Hematopoietic multipotent progenitor cell treated with erythropoietin and hydrocortisone succinate and interleukin-3 and kit ligand, for 6 days (in vitro differentiated cells): ENCODE measurements around the gene LPAR2.
"Not testable (repeated sequence)": the region's sequence is repeated elsewhere in the genome, so short reads cannot be mapped to it uniquely, and the experiment has no call there.

Experiments
- DNase-seq: peaks from one replicate; pipeline ENCODE4 v3.0.0-alpha.2; 2015

Gene LPAR2

DNA sequence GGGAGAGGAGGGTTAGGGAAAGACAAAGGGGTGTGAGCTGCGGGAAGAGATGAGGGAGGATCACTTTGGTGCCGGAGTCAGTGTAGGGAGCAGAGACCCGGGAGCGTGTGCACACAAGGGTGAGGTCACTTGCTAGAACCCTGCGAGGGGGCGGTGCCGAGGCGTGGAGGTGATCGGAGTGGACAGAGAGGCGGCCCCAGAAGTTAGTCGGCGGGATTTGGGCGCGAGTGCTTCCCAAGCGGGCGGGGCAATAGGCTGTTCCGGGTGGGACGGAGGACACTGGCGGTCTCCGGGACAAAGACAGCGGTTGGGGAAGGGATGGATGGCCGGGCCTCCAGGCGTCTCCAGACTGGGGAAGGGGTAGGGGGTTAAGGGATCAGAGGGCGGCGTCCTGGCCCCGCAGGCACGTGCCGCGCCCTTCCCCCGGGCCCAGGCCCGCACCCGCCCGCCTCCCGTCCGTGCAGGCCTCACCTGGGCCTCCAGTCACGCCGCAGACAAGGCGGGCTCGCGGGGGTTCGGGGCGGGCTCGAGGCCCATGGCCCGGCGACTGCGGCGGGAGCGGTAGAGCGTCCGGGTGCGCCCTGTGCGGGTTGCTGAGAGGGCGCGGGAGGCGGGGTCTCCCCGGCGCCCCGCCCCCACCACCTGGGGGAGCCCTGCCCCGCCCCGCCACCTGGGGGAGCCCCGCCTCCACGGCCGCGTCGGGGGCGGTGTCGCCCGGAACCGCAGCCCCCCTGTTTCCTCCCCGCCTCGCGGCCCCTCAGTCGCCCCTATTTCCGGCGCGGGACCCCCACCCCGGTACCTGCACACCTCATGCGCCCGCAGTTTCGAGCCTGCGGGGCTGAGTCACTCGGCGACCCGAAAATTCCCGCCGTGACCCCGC, at the start of gene LPAR2:
Gene LPAR2 (minus strand): TSS at position 600 of the 880 bp plus-strand sequence. CDS start 945 bp downstream, outside the sequence.
- peak; percentile 35 for DNase-seq

DNA sequence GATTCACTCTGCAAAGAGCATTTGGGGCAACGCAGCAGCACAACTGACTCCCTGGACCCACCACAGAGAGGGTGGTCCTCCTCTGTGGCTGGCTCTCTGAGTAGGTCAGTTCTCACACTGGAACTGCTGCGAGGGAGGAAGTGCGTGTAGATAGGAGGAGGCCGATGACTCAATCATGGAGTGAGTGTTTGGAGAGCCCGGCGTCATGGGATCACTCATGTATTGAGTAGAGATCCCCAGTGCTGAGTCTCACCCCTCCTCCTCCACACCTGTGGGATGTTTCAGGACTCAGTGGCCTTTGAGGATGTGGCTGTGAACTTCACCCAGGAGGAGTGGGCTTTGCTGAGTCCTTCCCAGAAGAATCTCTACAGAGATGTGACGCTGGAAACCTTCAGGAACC, 49.6 kb upstream of the LPAR2 start:
- no peak for DNase-seq

DNA sequence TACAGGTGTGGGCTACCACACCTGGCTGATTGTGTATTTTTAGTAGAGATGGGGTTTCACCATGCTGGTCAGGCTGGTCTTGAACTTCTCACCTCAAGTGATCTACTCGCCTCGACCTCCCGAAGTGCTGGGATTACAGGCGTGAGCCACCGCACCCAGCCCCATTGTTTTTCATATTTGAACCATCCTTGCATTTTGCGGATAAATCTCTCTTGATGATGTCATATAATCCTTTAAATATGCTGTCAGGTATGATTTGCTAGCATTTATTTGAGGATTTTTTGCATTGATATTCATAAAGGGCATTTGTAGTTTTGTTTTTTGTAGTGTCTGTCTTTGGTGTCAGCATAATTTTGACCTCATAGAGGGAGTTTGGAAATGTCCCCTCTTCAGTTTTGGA, 46.3 kb upstream of the LPAR2 start:
- DNase-seq, result no peak

DNA sequence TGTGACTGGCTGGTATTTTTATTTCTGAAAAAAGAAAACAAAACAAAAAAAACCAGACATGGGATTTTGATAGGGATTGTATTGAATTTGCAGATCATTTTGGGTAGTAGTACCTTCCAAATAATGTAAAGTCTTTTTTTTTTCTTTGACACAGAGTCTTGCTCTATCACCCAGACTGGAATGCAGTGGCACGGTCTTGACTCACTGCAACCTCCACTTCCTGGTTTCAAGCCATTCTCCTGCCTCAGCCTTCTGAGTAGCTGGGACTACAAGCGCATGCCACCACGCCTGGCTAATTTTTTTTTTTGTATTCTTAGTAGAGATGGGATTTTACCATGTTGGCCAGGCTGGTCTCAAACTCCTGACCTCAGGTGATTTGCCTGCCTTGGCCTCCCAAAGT, 44.8 kb upstream of the LPAR2 start:
- DNase-seq, result no peak

DNA sequence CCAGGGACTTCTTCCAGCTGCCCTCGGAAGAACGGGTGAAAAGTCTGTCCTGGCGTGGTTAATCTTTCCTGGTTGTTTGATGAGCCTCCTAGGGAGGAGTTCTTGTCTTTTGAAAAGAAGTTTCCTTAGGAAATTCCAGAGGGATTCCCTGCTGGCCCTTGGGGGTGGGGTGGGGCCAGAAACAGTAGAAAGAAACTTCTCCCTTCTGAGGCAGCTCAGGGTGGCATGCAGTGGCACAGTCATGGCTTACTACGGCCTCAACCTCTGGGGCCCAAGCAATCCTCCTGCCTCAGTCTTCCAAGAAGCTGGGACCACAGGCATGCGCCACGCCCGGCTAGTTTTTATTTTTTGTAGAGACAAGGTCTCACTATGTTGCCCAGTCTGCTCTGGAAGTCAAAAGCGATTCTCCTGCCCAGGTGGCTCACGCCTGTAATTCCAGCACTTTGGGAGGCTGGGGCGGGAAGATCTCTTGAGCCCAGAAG, 42.1 kb upstream of the LPAR2 start:
- no peak for DNase-seq

DNA sequence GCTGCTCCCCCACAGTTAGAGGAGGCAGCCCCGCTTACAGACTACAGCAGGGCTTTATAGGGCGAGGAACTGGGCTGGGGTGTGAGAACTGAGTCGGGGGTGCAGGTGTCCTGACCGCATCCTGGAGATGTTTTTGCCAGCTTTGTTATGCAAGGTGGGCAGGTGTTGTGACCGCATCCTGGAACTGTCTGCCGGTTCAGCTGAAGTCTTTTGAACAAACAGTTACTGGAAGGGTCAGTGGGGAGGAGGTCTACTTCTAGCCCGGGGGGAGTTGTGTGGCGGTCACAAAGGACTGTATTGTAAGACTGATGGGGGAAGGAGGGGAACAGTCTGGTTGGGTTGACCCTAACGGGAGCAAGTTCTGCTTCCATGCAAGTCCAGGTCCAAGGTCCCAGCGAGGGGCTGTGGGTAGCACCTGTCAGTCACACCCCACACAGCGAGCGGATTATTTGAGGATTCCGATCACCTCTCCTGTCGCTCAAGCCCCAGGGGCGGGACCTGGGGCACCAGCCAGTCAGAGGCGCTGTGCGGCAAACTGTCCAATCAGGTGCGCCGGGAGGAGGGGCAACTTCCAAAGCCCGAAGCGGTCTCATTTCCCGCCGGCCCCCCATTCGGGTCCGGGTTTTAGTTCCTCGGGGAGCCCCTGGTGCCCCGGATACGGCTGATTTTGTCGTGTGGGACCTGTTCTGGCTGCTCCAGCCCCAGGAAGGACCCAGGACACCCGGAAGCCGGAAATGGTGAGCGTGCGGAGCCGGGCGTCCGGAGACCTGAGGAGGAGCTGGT, 40.4 kb upstream of the LPAR2 start, which contains the start of gene ZNF101:
Gene ZNF101 (plus strand): TSS at position 610 of the 783 bp plus-strand sequence. CDS start 125 bp downstream, at position 735.
- DNase-seq, result peak; percentile 99

DNA sequence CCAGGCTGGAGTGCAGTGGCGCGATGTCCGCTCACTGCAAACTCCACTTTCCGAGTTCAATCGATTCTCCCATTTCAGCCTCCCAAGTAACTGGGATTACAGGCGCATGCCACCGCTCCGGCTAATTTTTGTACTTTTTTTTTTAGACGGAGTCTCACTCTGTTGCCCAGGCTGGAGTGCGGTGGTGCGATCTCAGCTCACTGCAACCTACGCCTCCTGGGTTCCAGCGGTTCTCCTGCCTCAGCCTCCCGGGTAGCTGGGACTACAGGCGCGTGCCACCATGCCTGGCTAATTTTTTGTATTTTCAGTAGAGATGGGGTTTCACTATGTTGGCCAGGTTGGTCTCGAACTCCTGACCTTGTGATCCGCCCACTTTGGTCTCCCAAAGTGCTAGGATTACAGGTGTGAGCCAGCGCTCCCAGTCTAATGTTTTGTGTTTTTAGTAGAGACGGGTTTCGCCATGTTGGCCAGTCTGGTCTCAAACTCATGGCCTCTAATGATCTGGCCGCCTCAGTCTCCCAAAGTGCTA, 37.5 kb upstream of the LPAR2 start:
- DNase-seq, result not testable (repeated sequence)

DNA sequence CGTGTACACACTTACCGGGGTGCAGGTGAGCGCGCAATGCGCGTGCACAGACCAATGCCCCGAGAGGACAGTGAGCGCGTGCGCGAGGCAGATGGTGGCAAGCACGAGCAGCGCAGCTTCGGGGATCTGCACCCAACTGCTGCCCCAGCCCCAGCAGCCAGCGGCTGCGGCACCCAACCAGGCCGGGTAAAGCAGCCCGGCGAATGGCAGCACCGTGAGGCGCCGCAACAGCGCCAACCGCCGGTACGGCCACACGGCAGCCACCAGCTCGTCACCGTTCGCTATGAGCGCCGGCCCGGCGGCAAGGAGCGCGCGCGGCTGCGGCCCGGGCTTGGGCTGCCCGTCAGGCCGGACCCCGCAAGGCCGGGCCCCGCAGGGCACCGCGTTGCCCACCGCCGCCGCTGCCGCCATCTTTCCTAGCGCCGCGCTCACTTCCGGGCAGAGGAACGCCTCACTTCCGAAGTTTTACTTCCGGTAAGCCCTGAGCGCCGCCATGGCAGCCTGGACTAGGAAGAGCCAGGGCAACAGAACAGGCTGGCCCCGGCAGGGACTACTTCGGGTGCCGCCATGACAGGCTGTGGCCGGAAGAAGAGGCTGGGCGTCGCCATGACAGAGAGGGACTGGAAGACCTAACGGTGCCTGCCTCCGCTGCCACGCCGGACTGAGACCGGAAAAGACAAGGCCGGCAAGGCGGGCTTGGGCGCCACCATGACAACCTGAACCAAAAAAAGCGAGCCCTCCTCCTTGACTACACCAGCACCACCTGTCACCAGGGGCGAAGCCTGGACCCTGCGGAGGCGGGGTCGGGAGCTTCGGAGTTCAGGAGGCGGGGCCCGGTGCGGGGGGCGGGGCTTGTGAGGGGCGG, 35.5 kb upstream of the LPAR2 start, which contains the start of gene ATP13A1:
Gene ATP13A1 (minus strand): TSS at position 421 of the 865 bp plus-strand sequence. CDS start 10 bp downstream, at position 411.
- DNase-seq, result peak; percentile 99

DNA sequence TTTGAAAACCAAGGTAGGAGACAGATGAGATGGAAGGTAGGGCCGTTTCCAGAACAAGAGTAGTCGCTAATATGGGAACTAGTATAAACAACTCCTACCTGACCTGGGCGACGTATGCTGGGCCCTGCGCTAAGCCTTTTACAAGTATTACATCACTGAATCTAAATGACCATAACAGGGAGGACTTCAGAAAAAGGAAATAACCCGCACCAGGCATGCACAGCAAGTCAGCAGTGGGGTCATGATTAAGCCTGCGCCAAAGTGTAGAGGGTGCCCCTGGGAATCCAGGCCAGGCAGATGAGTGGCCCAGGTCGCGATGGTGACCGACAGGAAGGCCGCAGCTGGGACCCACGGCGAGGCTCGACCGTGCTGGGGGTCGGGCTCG, 34.8 kb upstream of the LPAR2 start:
- no peak for DNase-seq

DNA sequence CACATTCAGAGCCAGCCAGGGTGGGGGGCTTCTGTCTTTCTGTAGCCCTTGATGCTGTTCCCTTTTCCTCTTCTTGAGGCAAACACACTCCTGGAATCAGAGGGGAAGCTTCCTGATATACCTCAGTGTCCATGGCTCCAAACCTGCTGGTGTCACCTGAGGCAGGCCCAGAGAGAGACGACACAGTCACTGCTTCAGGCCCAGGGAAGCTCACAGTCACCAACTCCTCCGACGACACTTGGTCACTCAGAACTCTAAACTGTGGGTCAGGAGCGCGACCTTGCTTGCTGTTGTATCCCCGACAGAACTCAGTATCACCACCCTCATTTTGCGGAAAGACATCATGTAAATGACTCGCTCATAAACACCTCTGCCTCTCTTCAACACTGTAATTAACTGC, 34.3 kb upstream of the LPAR2 start:
- no peak for DNase-seq

DNA sequence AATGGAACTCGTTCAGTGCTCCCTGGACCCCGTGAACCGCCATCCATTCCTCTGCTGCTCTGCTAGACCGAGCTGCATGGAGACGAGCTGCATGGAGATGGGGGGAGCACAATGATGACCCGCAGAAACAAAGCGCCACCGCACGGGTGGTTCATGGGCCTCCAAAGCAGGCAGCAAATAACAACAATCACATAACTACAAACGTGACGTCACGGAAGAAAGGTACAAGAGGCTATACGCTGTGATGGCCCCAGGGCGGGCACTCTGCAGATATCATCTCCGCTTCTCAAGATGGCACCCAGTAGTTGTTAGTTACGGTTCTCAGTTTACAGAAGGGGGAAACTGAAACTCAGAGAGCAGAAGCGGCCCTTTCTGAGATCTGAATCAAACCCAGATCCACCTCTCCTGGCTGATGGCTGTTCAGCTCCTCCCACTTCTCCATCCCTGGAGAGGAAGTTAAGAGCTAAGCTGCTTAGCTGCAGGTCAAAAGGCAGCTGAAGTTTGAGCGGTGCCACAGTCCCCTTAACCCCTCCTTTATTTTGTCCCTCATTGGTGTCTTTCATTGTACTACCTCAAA, 33.7 kb upstream of the LPAR2 start:
- peak; percentile 65 for DNase-seq

DNA sequence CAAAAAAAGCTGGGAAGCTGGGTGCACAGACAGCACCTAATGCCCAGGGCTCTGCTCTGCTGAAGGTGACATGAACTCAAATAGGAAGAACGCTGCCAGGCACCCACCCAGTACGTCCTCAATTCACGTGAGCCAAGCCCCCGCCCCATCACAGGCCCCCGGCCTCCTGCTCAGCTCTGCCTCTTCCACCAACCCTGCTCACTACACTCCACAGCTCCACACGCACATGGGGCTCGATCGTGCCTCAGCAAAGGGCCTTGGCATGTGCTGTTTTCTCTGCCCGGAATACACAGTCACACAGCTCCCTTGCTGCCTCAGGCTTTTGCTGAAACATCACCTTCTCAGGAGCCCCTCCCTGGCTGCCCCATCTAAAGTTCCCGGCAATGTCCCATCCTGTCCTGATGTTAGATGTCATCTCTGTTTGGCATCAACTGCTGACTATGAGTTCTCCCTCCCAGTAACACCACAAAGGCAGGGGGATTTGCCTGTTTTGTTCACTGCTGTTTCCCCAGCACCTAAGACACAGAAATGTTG, 33.2 kb upstream of the LPAR2 start:
- no peak for DNase-seq

DNA sequence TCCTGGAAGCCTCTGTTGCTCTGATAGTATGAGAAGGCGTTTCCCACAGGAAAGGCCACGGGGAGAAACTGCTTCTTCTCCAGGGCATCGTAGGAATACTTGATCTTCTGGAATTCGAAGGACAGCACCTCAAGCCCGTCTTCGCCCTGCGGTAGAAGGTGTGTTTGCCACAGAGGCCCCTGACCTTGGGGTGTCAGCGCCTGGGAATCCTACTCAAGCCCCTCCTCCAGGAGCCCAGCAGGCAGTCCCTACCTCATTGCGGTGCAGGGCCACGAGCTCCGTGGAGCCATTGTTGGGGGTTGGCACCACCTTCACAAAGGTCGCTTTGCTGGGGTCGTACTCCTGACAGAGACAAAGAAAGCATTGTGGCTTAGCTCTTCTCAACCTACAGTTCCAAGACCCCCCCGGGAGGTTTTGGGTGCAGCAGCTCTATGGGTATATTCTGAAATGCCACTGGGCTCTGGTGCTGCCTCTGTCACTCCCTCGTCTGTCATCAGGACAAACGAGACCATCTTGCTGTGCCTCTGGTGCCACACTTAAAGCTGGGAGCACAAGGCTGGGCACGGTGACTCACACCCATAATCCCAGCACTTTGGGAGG, 31.7 kb upstream of the LPAR2 start:
- DNase-seq, result no peak

DNA sequence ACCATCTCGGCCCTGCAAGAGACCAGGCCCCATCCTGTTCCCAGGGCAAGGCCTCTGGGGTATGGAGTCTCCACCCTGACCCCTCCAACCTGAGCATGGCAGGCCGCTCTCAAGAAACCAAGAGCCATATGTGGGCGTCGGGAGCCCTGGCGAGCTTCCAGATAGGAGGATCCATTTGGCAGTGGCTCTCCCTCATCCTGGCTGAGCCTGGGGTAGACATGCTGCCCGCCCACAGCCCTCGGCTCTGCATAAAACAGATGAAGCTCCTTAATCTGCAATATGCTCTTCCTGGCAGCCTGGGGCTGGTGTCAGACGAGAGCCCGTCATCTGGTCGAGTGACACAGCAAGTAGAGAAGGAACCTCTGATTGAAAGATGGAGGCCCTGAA, 29.4 kb upstream of the LPAR2 start:
- DNase-seq, result no peak

DNA sequence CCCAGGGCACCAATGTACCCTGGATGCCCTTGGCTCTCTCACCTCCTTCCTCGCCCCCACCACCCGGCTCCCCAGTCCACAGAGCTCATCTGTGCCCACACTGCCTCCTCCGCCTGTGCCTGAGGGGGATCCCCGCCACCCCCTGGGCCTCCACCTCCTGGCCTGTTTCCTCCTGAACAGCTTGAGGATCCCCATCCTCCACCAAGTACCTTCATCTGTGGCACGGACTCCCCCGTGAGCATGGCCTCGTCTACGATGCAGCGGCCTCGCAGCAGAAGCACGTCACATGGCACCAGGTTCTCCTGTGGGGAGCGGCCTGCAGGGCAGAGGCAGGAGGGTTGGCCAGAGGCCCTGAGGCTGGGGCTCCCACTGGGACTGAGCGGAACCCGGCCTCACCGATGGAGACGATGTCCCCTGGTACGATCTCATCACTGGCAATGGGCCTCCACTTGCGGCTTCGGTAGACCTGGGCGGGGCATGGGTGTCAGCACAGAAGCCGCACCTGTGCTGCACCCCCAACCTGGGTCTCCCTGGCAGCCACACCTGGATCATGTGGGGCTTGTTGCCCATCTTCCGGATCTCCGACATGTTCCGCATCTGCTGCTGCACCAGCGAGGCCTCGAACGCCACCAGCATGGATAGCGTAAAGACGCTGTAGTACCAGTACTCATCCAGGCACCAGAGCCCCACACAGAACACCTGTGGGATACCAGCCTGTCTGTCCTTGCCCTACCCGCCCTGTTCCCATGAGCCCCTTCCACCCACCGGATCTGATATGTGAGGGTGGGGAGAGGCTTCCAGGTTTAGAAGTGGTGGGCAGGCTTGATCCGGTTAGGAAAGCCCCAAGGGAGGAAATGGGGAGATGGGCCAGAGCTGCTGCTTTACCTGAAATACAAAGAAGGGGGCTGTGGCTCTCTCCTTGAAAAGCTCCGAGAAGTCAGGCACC, 28.7 kb upstream of the LPAR2 start:
- DNase-seq, result no peak

DNA sequence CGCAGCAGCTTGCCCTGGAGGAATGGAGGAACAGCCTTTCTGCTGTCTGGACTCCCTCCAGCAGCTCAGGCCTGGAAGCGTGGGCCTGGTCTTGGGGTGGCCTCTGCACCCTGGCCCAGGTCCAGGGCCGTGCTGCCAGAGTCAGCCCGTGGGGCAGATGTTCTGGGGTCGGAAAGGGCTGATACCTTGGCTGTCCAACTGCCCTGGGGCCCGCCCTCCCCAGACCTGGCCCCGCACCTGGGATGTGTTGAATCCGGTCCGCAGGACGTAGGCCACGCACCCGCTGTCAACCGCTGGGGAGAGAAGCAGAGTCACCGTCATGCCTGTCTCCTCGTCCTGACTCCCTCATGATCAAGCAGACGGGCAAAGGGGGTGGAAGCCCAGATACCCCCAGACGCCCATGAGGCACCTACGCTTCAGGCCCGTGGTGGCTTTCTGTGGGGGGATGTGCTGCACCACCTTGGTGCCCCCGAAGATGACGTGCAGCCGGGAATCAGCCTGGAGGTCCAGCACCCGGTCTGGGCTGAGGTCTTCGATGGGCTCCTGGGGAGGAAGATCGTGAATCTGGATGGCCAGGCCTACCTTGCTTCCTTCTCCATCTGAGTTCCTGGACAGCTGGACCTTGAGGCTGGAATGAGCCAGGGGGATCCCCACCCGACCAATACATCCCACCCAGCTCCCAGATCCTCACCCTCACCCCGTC, 27.8 kb upstream of the LPAR2 start:
- no peak for DNase-seq

DNA sequence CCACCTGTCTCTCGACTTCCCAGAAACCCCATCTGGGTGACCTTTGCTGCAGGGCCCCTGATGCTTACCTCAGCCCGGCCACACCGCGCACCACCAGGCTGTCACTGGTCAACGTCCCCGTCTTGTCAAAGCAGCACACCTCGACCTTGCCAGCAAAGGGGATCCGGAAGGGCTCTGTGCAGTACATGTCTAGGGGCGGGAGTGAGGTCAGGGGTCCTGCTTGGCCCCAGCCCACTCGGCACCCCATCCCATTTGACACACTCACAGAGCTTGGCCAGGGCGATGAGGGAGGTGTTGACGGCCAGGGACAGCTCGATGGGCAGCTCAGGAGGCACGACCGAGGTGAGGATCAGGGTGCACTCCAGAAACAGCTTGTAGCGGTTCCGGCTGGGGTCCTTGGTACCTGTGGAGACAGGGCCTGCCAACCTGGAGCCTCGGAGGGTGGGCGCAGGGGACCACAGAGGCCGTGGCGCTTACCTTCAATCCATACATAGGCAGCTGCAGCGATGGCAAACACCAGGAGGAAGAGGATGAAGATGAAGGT, 27.1 kb upstream of the LPAR2 start:
- no peak for DNase-seq

DNA sequence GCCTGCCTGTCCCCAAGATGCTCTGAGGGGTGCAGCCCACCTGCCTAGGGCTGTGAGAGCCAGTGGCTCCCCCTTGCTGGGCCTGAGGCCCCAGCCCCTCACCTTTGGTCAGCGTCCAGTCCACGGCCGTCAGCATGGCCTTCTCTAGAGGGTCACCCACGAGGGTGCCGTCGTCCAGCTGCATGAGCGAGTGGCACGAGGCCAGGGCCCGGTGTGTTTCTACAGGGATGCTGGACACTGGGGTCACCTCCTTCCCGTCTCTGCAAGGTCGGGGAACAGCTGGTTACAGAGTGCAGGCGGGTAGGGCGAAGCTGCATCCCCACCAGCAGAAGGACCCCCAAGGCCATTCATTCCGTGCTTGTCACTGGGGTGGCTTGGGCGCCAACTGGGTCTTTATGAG, 26.4 kb upstream of the LPAR2 start:
- no peak for DNase-seq

DNA sequence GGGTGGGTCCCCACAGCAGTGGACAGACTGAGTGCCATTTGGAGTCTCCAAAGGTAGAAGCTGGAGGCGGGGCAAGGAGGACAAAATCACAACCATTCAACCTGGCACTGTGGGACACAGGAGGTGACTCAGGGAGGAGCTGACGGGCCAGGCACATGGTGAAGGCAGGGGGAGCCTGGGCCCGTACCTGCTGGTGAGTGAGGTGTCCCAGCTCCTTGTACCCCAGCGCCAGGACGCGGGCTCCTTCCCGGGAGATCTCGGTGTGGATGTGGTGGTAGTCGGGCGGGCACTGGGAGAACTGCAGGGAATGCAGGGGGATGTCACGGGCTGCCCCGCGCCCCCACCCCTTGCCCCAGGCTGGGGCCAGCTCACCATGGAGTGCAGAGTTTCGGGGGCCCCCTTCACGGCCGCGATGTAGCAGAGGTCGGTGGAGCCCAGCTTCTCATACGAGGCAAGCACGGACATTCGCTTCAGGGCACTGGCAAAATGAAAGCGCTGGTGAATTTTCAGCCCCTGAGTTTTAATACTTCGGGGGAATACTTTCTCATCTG, 25.7 kb upstream of the LPAR2 start:
- DNase-seq, result no peak
